H9 (cell line): ENCODE data around the gene PLCH1. TPM values are rescaled to one million over a fixed set of nuclear protein-coding genes. Genes with fewer than 3 reads are reported as not detected.

ENCODE experiments used
- DNase-seq: peaks from one replicate; pipeline ENCODE4 v3.0.0-alpha.2; 2017
- H2AFZ ChIP-seq: one replicate; pipeline ENCODE4 v1.6.1; 2013; ENCODE audit warnings: mild to moderate bottlenecking, low read length, control low read depth, moderate library complexity
- H2AK5ac ChIP-seq: 2 replicates; pipeline ENCODE4 v1.6.1; 2013; ENCODE audit warnings: low read length, control low read depth, mixed read lengths; ENCODE audit not compliant: insufficient read length
- H2BK120ac ChIP-seq: one replicate; pipeline ENCODE4 v1.6.1; 2013; ENCODE audit warnings: low read depth, mild to moderate bottlenecking, low read length, control low read depth, inconsistent platforms; ENCODE audit not compliant: poor library complexity, severe bottlenecking
- H2BK12ac ChIP-seq: 2 replicates; pipeline ENCODE4 v1.6.1; 2013; ENCODE audit warnings: low read length, control low read depth, mixed read lengths, low read depth; ENCODE audit not compliant: insufficient read length
- H2BK15ac ChIP-seq: 2 replicates; pipeline ENCODE4 v1.6.1; 2013; ENCODE audit warnings: low read depth, low read length, control low read depth
- H2BK20ac ChIP-seq: one replicate; pipeline ENCODE4 v1.6.1; 2013; ENCODE audit warnings: low read depth, mild to moderate bottlenecking, low read length, control low read depth, inconsistent platforms; ENCODE audit not compliant: poor library complexity, severe bottlenecking
- H2BK5ac ChIP-seq: 2 replicates; pipeline ENCODE4 v1.6.1; 2013; ENCODE audit warnings: low read length, control low read depth, mixed read lengths; ENCODE audit not compliant: insufficient read length
- H3K14ac ChIP-seq: 2 replicates; pipeline ENCODE4 v1.6.1; 2013; ENCODE audit warnings: low read length, control low read depth; ENCODE audit not compliant: insufficient read depth
- H3K18ac ChIP-seq: 2 replicates; pipeline ENCODE4 v1.6.1; 2013; ENCODE audit warnings: low read depth, mild to moderate bottlenecking, mixed read lengths, low read length, control low read depth; ENCODE audit not compliant: insufficient read length
- H3K23ac ChIP-seq: 2 replicates; pipeline ENCODE4 v1.6.1; 2013; ENCODE audit warnings: low read length, control low read depth, mixed read lengths, low read depth; ENCODE audit not compliant: insufficient read length
- H3K23me2 ChIP-seq: 2 replicates; pipeline ENCODE4 v1.6.1; 2013; ENCODE audit warnings: low read depth, mild to moderate bottlenecking, mixed read lengths, low read length, control low read depth; ENCODE audit not compliant: insufficient read length, poor library complexity, severe bottlenecking
- H3K27ac ChIP-seq: 2 replicates; pipeline ENCODE4 v1.5.1; 2013; ENCODE audit warnings: low read length, control low read depth, mixed read lengths, low read depth; ENCODE audit not compliant: insufficient read length
- H3K27me3 ChIP-seq: 2 replicates; pipeline ENCODE4 v1.6.1; 2013; ENCODE audit warnings: low read length, control low read depth, inconsistent platforms; ENCODE audit not compliant: insufficient read depth
- H3K4ac ChIP-seq: 2 replicates; pipeline ENCODE4 v1.6.1; 2013; ENCODE audit warnings: low read depth, mild to moderate bottlenecking, control low read depth, inconsistent platforms, low read length, moderate library complexity
- H3K4me1 ChIP-seq: 2 replicates; pipeline ENCODE4 v1.6.1; 2013; ENCODE audit warnings: low read length, control low read depth, inconsistent platforms; ENCODE audit not compliant: insufficient read depth
- H3K4me2 ChIP-seq: 2 replicates; pipeline ENCODE4 v1.6.1; 2013; ENCODE audit warnings: low read length, control low read depth, mixed read lengths; ENCODE audit not compliant: insufficient read length, insufficient read depth
- H3K56ac ChIP-seq: 2 replicates; pipeline ENCODE4 v1.6.1; 2013; ENCODE audit warnings: low read depth, mild to moderate bottlenecking, mixed read lengths, low read length, control low read depth; ENCODE audit not compliant: insufficient read length
- H3K79me1 ChIP-seq: 2 replicates; pipeline ENCODE4 v1.6.1; 2013; ENCODE audit warnings: low read depth, mild to moderate bottlenecking, moderate library complexity, low read length, control low read depth, inconsistent platforms; ENCODE audit not compliant: insufficient read depth, poor library complexity, severe bottlenecking
- H3K79me2 ChIP-seq: 2 replicates; pipeline ENCODE4 v1.6.1; 2013; ENCODE audit warnings: low read length, control low read depth, inconsistent platforms; ENCODE audit not compliant: insufficient read depth
- H3K9ac ChIP-seq: 2 replicates; pipeline ENCODE4 v1.6.1; 2013; ENCODE audit warnings: low read length, control low read depth, mixed read lengths; ENCODE audit not compliant: insufficient read length; ENCODE audit errors: extremely low read depth
- H3K9me3 ChIP-seq: one replicate; pipeline ENCODE4 v1.6.1; 2013; ENCODE audit warnings: low read depth, low read length, inconsistent platforms; ENCODE audit not compliant: control insufficient read depth
- H3T11ph ChIP-seq: one replicate; pipeline ENCODE4 v1.6.1; 2013; ENCODE audit warnings: mild to moderate bottlenecking, low read length, control low read depth, inconsistent platforms
- H4K20me1 ChIP-seq: one replicate; pipeline ENCODE4 v1.6.1; 2013; ENCODE audit not compliant: control insufficient read depth, insufficient read length, insufficient read depth
- H4K5ac ChIP-seq: 2 replicates; pipeline ENCODE4 v1.6.1; 2013; ENCODE audit warnings: low read depth, mild to moderate bottlenecking, mixed read lengths, low read length, control low read depth; ENCODE audit not compliant: insufficient read length
- H4K8ac ChIP-seq: replicated peaks from 2 replicates; pipeline ENCODE4 v1.6.1; 2013; ENCODE audit warnings: low read length, control low read depth, mixed read lengths, low read depth; ENCODE audit not compliant: insufficient read length
- H4K91ac ChIP-seq: 2 replicates; pipeline ENCODE4 v1.6.1; 2013; ENCODE audit warnings: low read depth, mild to moderate bottlenecking, moderate library complexity, mixed read lengths, low read length, control low read depth; ENCODE audit not compliant: insufficient read length
- H3K27ac Mint-ChIP-seq, 3 experiments: 2 replicates in 2 of 3; 3 replicates in 1 of 3; pipeline ENCODE4 v1.8.0; 2020 to 2021; ENCODE audit warnings: mixed read lengths in 3 of 3, mild to moderate bottlenecking in 1 of 3, moderate library complexity in 1 of 3
- H3K27me3 Mint-ChIP-seq: 2 replicates; pipeline ENCODE4 v1.8.0; 2021; ENCODE audit warnings: low read depth, mild to moderate bottlenecking, moderate library complexity, mixed read lengths
- H3K36me3 Mint-ChIP-seq, 3 experiments: 2 replicates in 2 of 3; 3 replicates in 1 of 3; pipeline ENCODE4 v1.8.0; 2020 to 2021; ENCODE audit warnings: low read depth in 3 of 3, mixed read lengths in 3 of 3; ENCODE audit not compliant: insufficient read depth in 1 of 3
- H3K4me1 Mint-ChIP-seq, 2 experiments: 2 replicates each; pipeline ENCODE4 v1.8.0; 2020; ENCODE audit warnings: mixed read lengths in 2 of 2
- H3K4me3 Mint-ChIP-seq, 2 experiments: 2 replicates in 1 of 2; 3 replicates in 1 of 2; pipeline ENCODE4 v1.8.0; 2020 to 2021; ENCODE audit warnings: mild to moderate bottlenecking in 2 of 2, mixed read lengths in 2 of 2, moderate library complexity in 1 of 2
- H3K9me3 Mint-ChIP-seq, 2 experiments: 2 replicates in 1 of 2; 3 replicates in 1 of 2; pipeline ENCODE4 v1.8.0; 2020; ENCODE audit warnings: mild to moderate bottlenecking in 2 of 2, mixed read lengths in 2 of 2, moderate library complexity in 1 of 2
- CTCF ChIP-seq: fragments of 200-600 bp; sonication (generic); conservative IDR thresholded peaks from 3 replicates; pipeline ENCODE4 v1.8.0; 2021; ENCODE audit warnings: antibody characterized with exemption, mild to moderate bottlenecking
- WGBS: extraction: QIAGEN DNeasy Blood & Tissue Kit; methylation state at CpG from one replicate; pipeline ENCODE4 v1.1.7; 2013; ENCODE audit warnings: missing lambda C conversion rate, low lambda C conversion rate, mixed read lengths; ENCODE audit not compliant: insufficient read length; ENCODE audit errors: extremely low coverage; 5-methylcytosine and 5-hydroxymethylcytosine counted together
- total RNA-seq: library from RNA; stranded (reverse); gene quantifications from 2 replicates; pipeline ENCODE4 v1.2.1, GENCODE V29; 2021

The PLCH1 gene
- total RNA-seq, 1 experiment from 2014 or later, result 19.0 TPM

DNA sequence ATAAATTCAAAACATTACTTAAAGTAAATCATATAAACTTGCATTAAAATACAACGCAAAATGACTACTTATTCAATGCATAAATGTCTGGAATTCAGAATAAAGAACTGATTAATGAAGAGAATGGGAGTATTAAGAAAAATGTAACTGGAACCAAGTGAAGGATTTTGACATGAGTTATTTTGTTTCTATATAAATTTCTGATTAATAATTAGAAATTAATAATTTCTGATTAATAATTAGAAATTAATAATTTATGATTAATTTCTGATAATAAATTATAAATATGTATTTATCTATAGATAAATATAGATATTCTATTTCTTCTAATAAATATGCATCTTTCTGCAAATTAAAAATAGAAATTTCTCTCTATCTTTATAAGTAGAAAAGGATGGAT lies 291.4 kb downstream of the PLCH1 start:
- no peak overlapping the region for H3K4ac ChIP-seq
- no peak overlapping the region for H4K5ac ChIP-seq
- no peak overlapping the region for H2BK15ac ChIP-seq
- Mint-ChIP-seq H3K27ac (no peak overlapping the region), H3K4me3 (no peak overlapping the region), H3K9me3 (no peaks in the 10 kb centered on the region), H3K36me3 (no peaks in the 10 kb centered on the region), H3K27me3 (no peaks in the 10 kb centered on the region), H3K4me1 (no peaks in the 10 kb centered on the region)
- H4K20me1 ChIP-seq, result no peaks in the 10 kb centered on the region
- no CpG with 5 or more reads among the region's 1 CpG for WGBS
- H3K79me1 ChIP-seq, result no peaks in the 10 kb centered on the region
- H3T11ph ChIP-seq, result no peak overlapping the region
- no peaks in the 10 kb centered on the region for H3K9me3 ChIP-seq
- H3K23me2 ChIP-seq, result no peaks in the 10 kb centered on the region
- H3K4me1 ChIP-seq, result no peaks in the 10 kb centered on the region
- H4K8ac ChIP-seq, result no peak overlapping the region
- no peak overlapping the region for H2BK5ac ChIP-seq
- H2AK5ac ChIP-seq, result no peak overlapping the region
- no peaks in the 10 kb centered on the region for H3K79me2 ChIP-seq
- no peak overlapping the region for H3K27ac ChIP-seq
- H2BK120ac ChIP-seq, result no peak overlapping the region
- no peak overlapping the region for H4K91ac ChIP-seq
- no peak overlapping the region for H3K23ac ChIP-seq
- no peak overlapping the region for H2AFZ ChIP-seq
- no peak overlapping the region for H2BK12ac ChIP-seq
- no peaks in the 10 kb centered on the region for H3K27me3 ChIP-seq
- no peak for TF ChIP-seq CTCF
- no peak overlapping the region for H3K14ac ChIP-seq
- H2BK20ac ChIP-seq, result no peak overlapping the region
- H3K18ac ChIP-seq, result no peak overlapping the region
- no peak for DNase-seq
- H3K9ac ChIP-seq, result no peak overlapping the region
- H3K56ac ChIP-seq, result no peak overlapping the region
- H3K4me2 ChIP-seq, result no peak overlapping the region
